Neural progenitor cell (in vitro differentiated cells): ENCODE measurements around the gene GNL1. TPM values are rescaled to one million over a fixed set of nuclear protein-coding genes. Genes with fewer than 3 reads are reported as not detected.

Source experiments
- DNase-seq: peaks from one replicate; pipeline ENCODE4 v3.0.0-alpha.2; 2016; ENCODE audit warnings: low spot score
- H2AFZ ChIP-seq: fragments of 200-600 bp; sonication (generic); replicated peaks from 2 replicates; pipeline ENCODE4 v1.6.1; 2016; ENCODE audit warnings: antibody characterized with exemption
- H3F3A ChIP-seq: fragments of 200-600 bp; sonication (generic); 2 replicates; pipeline ENCODE4 v1.6.1; 2016; ENCODE audit warnings: antibody characterized with exemption, low read depth
- H3K27ac ChIP-seq: fragments of 200-600 bp; sonication (generic); 2 replicates; pipeline ENCODE4 v1.5.1; 2016; ENCODE audit warnings: mild to moderate bottlenecking
- H3K27me3 ChIP-seq: fragments of 200-600 bp; sonication (generic); 2 replicates; pipeline ENCODE4 v1.6.1; 2016; ENCODE audit warnings: mild to moderate bottlenecking, moderate library complexity
- H3K36me3 ChIP-seq: fragments of 200-600 bp; sonication (generic); 2 replicates; pipeline ENCODE4 v1.5.1; 2016
- H3K4me1 ChIP-seq: fragments of 200-600 bp; sonication (generic); 2 replicates; pipeline ENCODE4 v1.6.1; 2016; ENCODE audit warnings: mixed run types
- H3K4me2 ChIP-seq: fragments of 200-600 bp; sonication (generic); 2 replicates; pipeline ENCODE4 v1.6.1; 2016
- H3K4me3 ChIP-seq: fragments of 200-600 bp; sonication (generic); 2 replicates; pipeline ENCODE4 v1.5.1; 2016
- H3K79me2 ChIP-seq: fragments of 200-600 bp; sonication (generic); 2 replicates; pipeline ENCODE4 v1.6.1; 2016; ENCODE audit warnings: low read depth
- H3K9ac ChIP-seq: fragments of 200-600 bp; sonication (generic); 2 replicates; pipeline ENCODE4 v1.6.1; 2016
- H3K9me3 ChIP-seq: fragments of 200-600 bp; sonication (generic); 2 replicates; pipeline ENCODE4 v1.5.1; 2016; ENCODE audit warnings: low read depth
- H4K20me1 ChIP-seq: fragments of 200-600 bp; sonication (generic); 2 replicates; pipeline ENCODE4 v1.6.1; 2016; ENCODE audit warnings: low read depth
- H3K27ac Mint-ChIP-seq: 3 replicates; pipeline ENCODE4 v1.8.0; 2021; ENCODE audit warnings: mixed read lengths
- H3K27me3 Mint-ChIP-seq: 2 replicates; pipeline ENCODE4 v1.8.0; 2022; ENCODE audit warnings: low read depth, mild to moderate bottlenecking, inconsistent platforms, moderate library complexity, mixed read lengths; ENCODE audit not compliant: insufficient read depth
- H3K36me3 Mint-ChIP-seq: 3 replicates; pipeline ENCODE4 v1.8.0; 2021; ENCODE audit warnings: mixed read lengths
- H3K4me1 Mint-ChIP-seq: 3 replicates; pipeline ENCODE4 v1.8.0; 2021; ENCODE audit warnings: mixed read lengths
- H3K4me3 Mint-ChIP-seq: 3 replicates; pipeline ENCODE4 v1.8.0; 2021; ENCODE audit warnings: mild to moderate bottlenecking, moderate library complexity, mixed read lengths
- H3K9me3 Mint-ChIP-seq: 3 replicates; pipeline ENCODE4 v1.8.0; 2020; ENCODE audit warnings: mixed read lengths
- EZH2 ChIP-seq: fragments of 200-600 bp; sonication (generic); IDR thresholded peaks from 2 replicates; pipeline ENCODE4 v1.6.1; 2017; ENCODE audit warnings: antibody characterized with exemption, mild to moderate bottlenecking, moderate library complexity
- EZH2phosphoT487 ChIP-seq: fragments of 200-600 bp; sonication (generic); IDR thresholded peaks from 2 replicates; pipeline ENCODE4 v1.6.1; 2017; ENCODE audit warnings: antibody characterized with exemption
- total RNA-seq: library from RNA; depleted of rRNA; stranded (reverse); fragments of >200 nt; gene quantifications from 2 replicates; pipeline ENCODE4 v1.2.3, GENCODE V29; 2015; ENCODE audit warnings: low replicate concordance
- TF ChIP-seq, protein P1 (sequence below): fragments of 200-600 bp; sonication (generic); IDR thresholded peaks from 2 replicates; pipeline ENCODE4 v1.5.1; 2017; ENCODE audit warnings: antibody characterized with exemption, mild to moderate bottlenecking

The GNL1 gene
- total RNA-seq, 1 donor from 2014 or later: 23.7 TPM

GRCh38 chr6:30601436-30601814 is 45.1 kb upstream of the GNL1 start:
- H2AFZ ChIP-seq: no peak overlapping the region
- peaks cover 7% of the 10 kb centered on the region for H3K4me1 Mint-ChIP-seq
- H3K4me1 ChIP-seq: no peaks in the 10 kb centered on the region
- H3F3A ChIP-seq: peaks cover 80% of the 10 kb centered on the region
- H3K79me2 ChIP-seq: no peaks in the 10 kb centered on the region
- peaks cover 6% of the 10 kb centered on the region for H3K36me3 ChIP-seq
- peaks cover 29% of the 10 kb centered on the region for H4K20me1 ChIP-seq
- no peak overlapping the region for H3K4me3 ChIP-seq
- peaks cover 4% of the 10 kb centered on the region for H3K27me3 Mint-ChIP-seq
- no peak overlapping the region for H3K27ac Mint-ChIP-seq
- no peaks in the 10 kb centered on the region for H3K9me3 ChIP-seq
- peaks cover 46% of the 10 kb centered on the region for H3K36me3 Mint-ChIP-seq
- H3K4me3 Mint-ChIP-seq: no peak overlapping the region
- no peaks in the 10 kb centered on the region for H3K9me3 Mint-ChIP-seq
- DNase-seq: no peak
- no peak overlapping the region for H3K27ac ChIP-seq
- H3K9ac ChIP-seq: no peak overlapping the region
- H3K4me2 ChIP-seq: no peak overlapping the region
- no peak for TF ChIP-seq EZH2
- TF ChIP-seq, protein P1, sequence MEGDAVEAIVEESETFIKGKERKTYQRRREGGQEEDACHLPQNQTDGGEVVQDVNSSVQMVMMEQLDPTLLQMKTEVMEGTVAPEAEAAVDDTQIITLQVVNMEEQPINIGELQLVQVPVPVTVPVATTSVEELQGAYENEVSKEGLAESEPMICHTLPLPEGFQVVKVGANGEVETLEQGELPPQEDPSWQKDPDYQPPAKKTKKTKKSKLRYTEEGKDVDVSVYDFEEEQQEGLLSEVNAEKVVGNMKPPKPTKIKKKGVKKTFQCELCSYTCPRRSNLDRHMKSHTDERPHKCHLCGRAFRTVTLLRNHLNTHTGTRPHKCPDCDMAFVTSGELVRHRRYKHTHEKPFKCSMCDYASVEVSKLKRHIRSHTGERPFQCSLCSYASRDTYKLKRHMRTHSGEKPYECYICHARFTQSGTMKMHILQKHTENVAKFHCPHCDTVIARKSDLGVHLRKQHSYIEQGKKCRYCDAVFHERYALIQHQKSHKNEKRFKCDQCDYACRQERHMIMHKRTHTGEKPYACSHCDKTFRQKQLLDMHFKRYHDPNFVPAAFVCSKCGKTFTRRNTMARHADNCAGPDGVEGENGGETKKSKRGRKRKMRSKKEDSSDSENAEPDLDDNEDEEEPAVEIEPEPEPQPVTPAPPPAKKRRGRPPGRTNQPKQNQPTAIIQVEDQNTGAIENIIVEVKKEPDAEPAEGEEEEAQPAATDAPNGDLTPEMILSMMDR: no peak
- no peak for TF ChIP-seq EZH2phosphoT487
- H3K27me3 ChIP-seq: no peaks in the 10 kb centered on the region

GRCh38 chr6:30600451-30600961 is 44.2 kb upstream of the GNL1 start:
- H3K9me3 ChIP-seq: no peaks in the 10 kb centered on the region
- no peak overlapping the region for H3K27ac Mint-ChIP-seq
- no peak overlapping the region for H3K4me3 ChIP-seq
- peaks cover 39% of the 10 kb centered on the region for H3K36me3 Mint-ChIP-seq
- no peaks in the 10 kb centered on the region for H3K27me3 ChIP-seq
- H3K9ac ChIP-seq: no peak overlapping the region
- H3F3A ChIP-seq: peaks cover 81% of the 10 kb centered on the region
- peaks cover 7% of the 10 kb centered on the region for H3K4me1 Mint-ChIP-seq
- DNase-seq: no peak
- peaks cover 21% of the 10 kb centered on the region for H4K20me1 ChIP-seq
- peaks cover 4% of the 10 kb centered on the region for H3K36me3 ChIP-seq
- H2AFZ ChIP-seq: no peak overlapping the region
- H3K4me3 Mint-ChIP-seq: no peak overlapping the region
- H3K4me1 ChIP-seq: no peaks in the 10 kb centered on the region
- no peak overlapping the region for H3K4me2 ChIP-seq
- H3K27me3 Mint-ChIP-seq: peaks cover 2% of the 10 kb centered on the region
- no peaks in the 10 kb centered on the region for H3K9me3 Mint-ChIP-seq
- no peak overlapping the region for H3K27ac ChIP-seq
- TF ChIP-seq, protein P1: no peak
- TF ChIP-seq EZH2 (no peak), EZH2phosphoT487 (no peak)
- no peaks in the 10 kb centered on the region for H3K79me2 ChIP-seq

GRCh38 chr6:30599625-30600324 is 43.5 kb upstream of the GNL1 start:
- Mint-ChIP-seq H3K36me3 (peaks cover 37% of the 10 kb centered on the region), H3K27me3 (peaks cover 3% of the 10 kb centered on the region), H3K27ac (no peak overlapping the region), H3K4me3 (no peak overlapping the region), H3K9me3 (no peaks in the 10 kb centered on the region), H3K4me1 (peaks cover 7% of the 10 kb centered on the region)
- H3F3A ChIP-seq: peaks cover 80% of the 10 kb centered on the region
- H3K79me2 ChIP-seq: no peaks in the 10 kb centered on the region
- H3K36me3 ChIP-seq: peaks cover 4% of the 10 kb centered on the region
- H3K4me1 ChIP-seq: no peaks in the 10 kb centered on the region
- no peak overlapping the region for H3K9ac ChIP-seq
- no peak overlapping the region for H3K4me2 ChIP-seq
- H4K20me1 ChIP-seq: peaks cover 21% of the 10 kb centered on the region
- H3K4me3 ChIP-seq: no peak overlapping the region
- no peaks in the 10 kb centered on the region for H3K9me3 ChIP-seq
- H3K27ac ChIP-seq: peak overlapping the region; percentile 77
- DNase-seq: no peak
- TF ChIP-seq EZH2phosphoT487 (no peak), EZH2 (no peak)
- TF ChIP-seq, protein P1: no peak
- no peaks in the 10 kb centered on the region for H3K27me3 ChIP-seq
- H2AFZ ChIP-seq: no peak overlapping the region
